Nucleus accumbens (tissue), 56 donors: ENCODE measurements around the gene LENG1.

ENCODE experiments used
- DNase-seq, 56 donors: peaks; one replicate each; lab custom pipeline; 2025; lab: John Stamatoyannopoulos, UW

LENG1 gene

GRCh38 chr19:54168174-54168917, 8.8 kb upstream of the LENG1 start:
- peak in 54 of 56 donors; percentile 12 to 94 (median 70) for DNase-seq

GRCh38 chr19:54165222-54165621, 5.7 kb upstream of the LENG1 start:
- no peak for DNase-seq

GRCh38 chr19:54164369-54165068, 5.0 kb upstream of the LENG1 start:
- DNase-seq: no peak

- no peak for DNase-seq
Measured at GRCh38 chr19:54162884-54163283, 3.4 kb upstream of the LENG1 start.

- DNase-seq: peak in 38 of 56 donors; percentile 4 to 77 (median 46)
Measured at GRCh38 chr19:54162241-54162805, 2.8 kb upstream of the LENG1 start.

GRCh38 chr19:54160854-54161253, 1.3 kb upstream of the LENG1 start:
- no peak for DNase-seq

- DNase-seq: peak in 2 of 56 donors; percentile 15 to 17
Measured at GRCh38 chr19:54160182-54160811, 776 bp upstream of the LENG1 start.

GRCh38 chr19:54158812-54159351, 639 bp downstream of the LENG1 start:
- DNase-seq: peak in 2 of 56 donors; percentile 27 to 33

- no peak for DNase-seq
Measured at GRCh38 chr19:54156953-54157352, 2.6 kb downstream of the LENG1 start.

GRCh38 chr19:54156490-54156889, 3.0 kb downstream of the LENG1 start:
- no peak for DNase-seq

GRCh38 chr19:54155694-54156093, 3.8 kb downstream of the LENG1 start:
- DNase-seq: no peak

- DNase-seq: no peak
Measured at GRCh38 chr19:54154603-54155345, 4.7 kb downstream of the LENG1 start.

GRCh38 chr19:54153731-54154326, 5.7 kb downstream of the LENG1 start:
- DNase-seq: no peak

GRCh38 chr19:54152878-54153524, 6.5 kb downstream of the LENG1 start:
- DNase-seq: no peak

- DNase-seq: no peak
Measured at GRCh38 chr19:54152267-54152666, 7.3 kb downstream of the LENG1 start.

GRCh38 chr19:54151362-54152035, 8.0 kb downstream of the LENG1 start:
- DNase-seq: peak in 10 of 56 donors; percentile 7 to 44 (median 20)

GRCh38 chr19:54149021-54149812, 10.3 kb downstream of the LENG1 start:
- DNase-seq: no peak

GRCh38 chr19:54148158-54148557, 11.4 kb downstream of the LENG1 start:
- no peak for DNase-seq
